ENCODE results near the gene ANO1. TPM values are rescaled to one million over a fixed set of nuclear protein-coding genes. Genes with fewer than 3 reads are reported as not detected.

Gene ANO1
- total RNA-seq, 1 donor from 2014 or later = 75.5 TPM

GRCh38 chr11:70138403-70138802 is 60.3 kb downstream of the ANO1 start:
- no peak for DNase-seq (ENCODE audit: low spot score)

DNA sequence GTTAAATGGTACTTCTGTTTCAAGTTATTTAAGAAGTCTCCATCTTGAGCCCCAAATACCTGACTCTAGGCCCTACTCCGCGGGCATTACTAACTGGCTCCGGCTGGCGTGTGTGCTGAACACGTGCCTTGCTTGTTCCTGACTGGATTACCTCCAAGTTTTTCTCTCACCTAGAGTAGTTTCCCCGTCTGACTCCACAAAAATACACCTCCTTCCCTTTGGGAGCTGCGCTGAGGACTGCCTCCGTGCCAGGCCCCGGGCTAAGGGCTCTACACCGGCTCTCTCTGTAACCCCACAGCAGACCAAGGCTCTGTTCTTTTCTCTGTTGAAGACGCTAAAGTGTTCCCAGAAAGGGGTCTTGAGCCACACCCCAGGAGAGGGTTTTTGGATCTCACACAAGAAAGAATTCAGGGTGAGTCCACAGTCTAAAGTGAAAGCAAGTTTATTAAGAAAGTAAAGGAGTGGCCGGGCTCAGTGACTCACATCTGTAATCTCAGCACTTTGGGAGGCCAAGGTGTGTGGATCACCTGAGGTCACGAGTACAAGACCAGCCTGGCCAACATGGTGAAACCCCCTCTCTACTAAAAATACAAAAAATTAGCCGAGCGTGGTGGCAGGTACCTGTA is 61.8 kb downstream of the ANO1 start:
- no peak for DNase-seq (ENCODE audit: low spot score)

DNA sequence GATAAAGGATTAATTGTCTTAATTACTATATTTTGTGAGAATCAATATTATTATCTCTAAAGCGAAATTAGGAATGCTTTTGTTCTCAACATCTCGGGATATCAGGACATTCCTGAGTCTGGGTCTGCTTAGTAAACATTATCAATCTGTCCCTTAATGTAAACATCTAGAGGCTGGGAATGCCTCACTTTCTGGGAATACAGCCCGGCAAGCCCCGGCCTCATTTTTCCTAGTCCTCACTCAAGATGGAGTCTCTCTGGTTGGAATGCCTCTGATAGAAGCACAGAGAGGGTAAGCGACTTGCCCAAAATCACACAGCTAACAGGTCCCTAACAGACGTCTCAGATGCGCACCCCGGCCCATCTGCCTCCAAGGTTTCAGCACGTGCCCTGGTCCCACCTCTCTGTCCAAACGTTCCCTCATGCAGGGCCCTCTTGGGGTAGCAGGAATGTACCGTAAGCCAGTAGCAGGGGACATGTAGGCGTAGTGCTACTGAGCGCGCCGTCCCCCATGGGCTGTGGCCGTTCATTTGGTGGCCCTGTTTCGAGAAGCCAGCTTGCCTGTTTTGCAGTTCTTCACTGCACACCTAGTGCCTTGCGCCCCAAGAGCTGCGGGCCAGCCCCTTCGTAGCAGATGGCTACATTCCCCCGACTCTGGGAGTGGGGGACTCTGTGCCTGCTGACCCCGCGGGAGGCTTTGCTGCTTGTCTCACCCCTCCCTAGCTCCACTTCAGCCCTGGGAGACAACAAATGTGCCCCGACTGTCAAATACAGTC is 62.8 kb downstream of the ANO1 start:
- DNase-seq (ENCODE audit: low spot score) = no peak

DNA sequence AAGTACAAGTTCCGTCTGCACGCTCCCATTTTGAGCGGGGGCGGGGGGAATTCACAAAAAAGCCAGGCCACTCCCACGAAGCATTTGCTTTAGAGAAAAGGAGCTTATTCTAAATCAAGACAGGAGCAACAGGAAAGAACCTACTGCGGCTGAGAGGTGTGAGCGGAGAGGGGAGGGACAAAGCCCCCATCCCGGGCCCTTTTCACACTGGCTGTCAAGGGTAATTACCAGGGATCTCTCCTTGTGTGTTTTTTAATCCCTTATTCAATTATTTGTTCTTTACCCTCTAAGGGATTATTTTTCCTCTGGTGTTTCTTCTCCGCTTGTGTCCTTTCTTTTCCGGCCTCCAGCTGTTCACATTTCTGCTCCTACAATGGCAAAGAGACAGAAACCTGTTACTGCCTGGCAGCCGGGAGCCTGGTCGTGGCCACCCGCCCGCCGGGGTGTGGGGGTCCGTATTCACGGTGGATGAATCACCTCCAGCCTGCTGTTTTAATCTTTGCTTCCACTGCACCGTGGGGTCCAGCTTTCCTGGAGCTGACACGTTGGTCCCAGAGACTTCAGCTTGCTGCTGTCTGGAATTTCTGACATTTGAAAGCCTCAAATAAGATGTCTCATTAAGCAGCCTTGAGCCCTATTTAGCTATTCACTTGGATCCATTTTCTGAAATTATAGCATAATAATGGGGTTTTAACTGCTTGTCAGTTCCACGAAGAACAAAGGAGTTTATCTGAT is 63.5 kb downstream of the ANO1 start:
- no peak for DNase-seq (ENCODE audit: low spot score)

GRCh38 chr11:70142221-70142875 is 64.2 kb downstream of the ANO1 start:
- no peak for DNase-seq (ENCODE audit: low spot score)

- DNase-seq (ENCODE audit: low spot score) = no peak
Observed at GRCh38 chr11:70144262-70144661, 66.1 kb downstream of the ANO1 start.

DNA sequence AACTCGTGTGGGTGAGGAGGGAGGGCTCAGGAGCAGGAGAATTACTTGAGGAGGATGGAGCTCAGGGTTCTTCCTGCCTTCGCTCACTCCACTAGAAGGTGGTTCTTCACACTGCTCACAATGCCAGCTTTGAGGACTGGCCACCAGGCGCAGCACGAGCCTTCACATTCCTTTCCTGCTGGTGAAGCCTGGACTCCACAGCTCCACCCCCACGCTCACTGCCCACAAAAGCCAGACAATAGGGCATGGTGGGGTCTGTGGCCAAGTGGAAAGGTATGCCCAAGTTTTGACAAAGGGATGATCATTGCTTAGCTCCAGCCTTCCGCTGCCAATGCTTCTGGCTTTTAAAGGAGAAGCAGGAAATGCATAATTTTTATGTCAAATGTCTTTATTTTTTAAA is 67.0 kb downstream of the ANO1 start:
- DNase-seq (ENCODE audit: low spot score) = no peak

GRCh38 chr11:70145841-70146240 is 67.7 kb downstream of the ANO1 start:
- no peak for DNase-seq (ENCODE audit: low spot score)

DNA sequence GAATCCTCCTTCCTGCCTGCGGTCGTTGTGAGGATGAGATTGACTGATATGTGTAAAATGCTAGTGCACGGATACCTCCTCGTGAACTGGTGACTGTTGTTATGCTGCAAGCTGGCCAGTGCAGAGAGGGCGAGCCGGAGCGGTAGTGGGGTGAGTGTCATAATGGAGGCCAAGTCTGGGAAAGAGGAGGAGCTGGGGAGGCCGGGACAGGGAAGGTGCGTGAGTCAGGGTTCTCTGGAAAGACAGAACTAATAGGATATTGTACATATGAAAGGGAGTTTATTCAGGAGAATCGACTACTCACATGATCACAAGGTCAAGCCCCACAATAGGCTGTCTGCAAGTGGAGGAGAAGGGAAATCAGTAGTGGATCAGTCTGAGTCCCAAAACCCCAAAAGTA is 68.2 kb downstream of the ANO1 start:
- DNase-seq (ENCODE audit: low spot score) = no peak

DNA sequence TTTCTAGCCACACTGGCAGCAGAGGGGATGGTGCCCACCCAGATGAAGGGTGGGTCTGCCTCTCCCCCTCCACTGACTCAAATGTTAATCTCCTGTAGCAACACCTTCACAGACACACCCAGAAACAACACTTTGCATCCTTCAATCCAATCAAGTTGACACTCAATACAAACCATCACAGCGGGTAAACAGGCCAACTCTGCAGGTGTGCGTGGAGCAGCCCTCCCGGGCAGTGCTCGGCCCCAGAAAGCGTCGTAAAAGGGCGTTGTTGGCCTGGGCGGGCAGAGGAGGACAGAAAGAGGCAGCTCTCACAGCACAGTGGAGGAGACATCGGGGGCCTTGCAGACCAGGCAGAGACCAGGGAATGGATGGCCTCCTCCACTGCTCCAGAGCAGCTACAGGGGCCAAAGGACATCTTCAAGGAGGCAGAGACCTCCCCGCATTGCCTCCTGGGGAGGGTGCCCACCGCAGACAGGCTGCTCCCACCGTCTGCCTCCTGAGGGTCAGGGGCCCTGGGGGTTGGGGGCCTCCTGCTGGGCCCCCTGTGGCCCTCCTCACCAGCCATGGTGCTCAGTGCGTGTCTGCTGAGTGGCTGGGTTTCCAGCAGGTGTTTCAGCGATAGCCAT is 68.9 kb downstream of the ANO1 start:
- no peak for DNase-seq (ENCODE audit: low spot score)

GRCh38 chr11:70147668-70148067 is 69.6 kb downstream of the ANO1 start:
- no peak for DNase-seq (ENCODE audit: low spot score)

- DNase-seq (ENCODE audit: low spot score) = no peak
Observed at GRCh38 chr11:70151671-70152070, 73.6 kb downstream of the ANO1 start.

GRCh38 chr11:70153133-70153727 is 75.1 kb downstream of the ANO1 start:
- no peak for DNase-seq (ENCODE audit: low spot score)

DNA sequence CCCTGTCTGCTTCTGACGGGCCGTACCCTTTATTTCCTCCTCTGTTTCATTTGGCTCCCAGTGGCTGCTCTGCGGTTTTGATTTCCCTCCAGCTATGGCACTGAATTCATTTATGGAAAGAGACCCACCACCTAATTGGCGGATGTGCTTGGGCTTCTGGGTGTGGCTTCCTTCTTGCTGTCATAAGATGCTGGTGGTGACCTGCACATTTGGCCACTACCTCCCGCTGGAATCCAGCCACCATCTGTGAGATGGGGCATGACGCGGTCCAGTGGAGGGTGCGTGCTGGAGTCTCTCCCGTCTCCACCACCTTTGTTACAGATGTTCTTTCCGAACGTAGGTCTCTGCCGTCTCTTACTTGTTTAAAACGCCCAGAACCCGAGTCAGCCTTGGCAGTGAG is 77.3 kb downstream of the ANO1 start:
- no peak for DNase-seq (ENCODE audit: low spot score)

- no peak for DNase-seq (ENCODE audit: low spot score)
Observed at GRCh38 chr11:70156291-70157037, 78.3 kb downstream of the ANO1 start.

- DNase-seq (ENCODE audit: low spot score) = no peak
Observed at GRCh38 chr11:70158201-70158600, 80.1 kb downstream of the ANO1 start.

- no peak for DNase-seq (ENCODE audit: low spot score)
Observed at GRCh38 chr11:70158757-70159389, 80.8 kb downstream of the ANO1 start.

DNA sequence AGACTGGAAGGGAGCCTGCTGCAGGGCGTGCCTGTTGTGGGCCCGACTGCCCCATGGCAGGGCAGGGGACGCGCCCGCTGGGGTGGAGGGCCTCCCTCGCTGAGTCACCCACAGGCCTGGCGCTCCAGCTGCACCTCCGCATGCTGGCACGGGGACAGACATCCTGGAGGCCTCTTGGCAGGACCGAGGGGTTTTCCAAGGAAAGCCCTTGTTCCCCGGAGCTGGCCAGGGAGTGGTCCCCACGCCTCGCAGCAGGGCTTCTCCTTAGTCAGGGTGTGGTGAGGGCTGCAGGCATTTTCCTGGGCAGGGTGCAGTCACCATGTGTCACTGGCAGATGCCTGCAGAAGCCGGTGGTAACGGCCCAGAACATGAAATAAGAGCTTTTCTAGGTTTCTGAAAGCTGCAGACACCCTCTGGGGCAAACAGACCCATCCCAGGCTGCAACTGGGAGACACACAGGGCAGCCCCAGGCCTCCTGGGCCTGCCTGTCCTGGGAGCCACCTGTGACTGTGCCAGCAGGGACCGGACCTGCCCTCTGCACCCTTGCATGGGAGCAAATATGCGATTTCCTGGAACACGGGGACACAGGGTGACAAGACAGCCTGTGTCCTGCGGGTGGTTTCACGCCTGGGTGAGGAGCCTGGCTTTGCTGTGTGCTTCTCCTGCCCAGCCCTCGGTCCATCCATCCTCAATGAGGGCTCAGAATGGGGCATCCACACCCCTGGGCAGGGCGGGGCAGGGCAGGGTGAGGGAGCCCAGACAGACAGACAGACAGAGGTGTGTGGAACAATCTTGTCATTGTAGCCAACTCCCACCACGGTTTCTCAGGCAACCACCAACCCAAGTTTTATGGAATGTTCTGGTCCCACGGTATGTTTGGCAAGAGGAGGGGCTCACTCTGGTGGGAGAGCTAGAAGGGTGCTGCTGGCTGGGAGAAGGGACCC is 81.8 kb downstream of the ANO1 start:
- DNase-seq (ENCODE audit: low spot score) = peak; percentile 64

DNA sequence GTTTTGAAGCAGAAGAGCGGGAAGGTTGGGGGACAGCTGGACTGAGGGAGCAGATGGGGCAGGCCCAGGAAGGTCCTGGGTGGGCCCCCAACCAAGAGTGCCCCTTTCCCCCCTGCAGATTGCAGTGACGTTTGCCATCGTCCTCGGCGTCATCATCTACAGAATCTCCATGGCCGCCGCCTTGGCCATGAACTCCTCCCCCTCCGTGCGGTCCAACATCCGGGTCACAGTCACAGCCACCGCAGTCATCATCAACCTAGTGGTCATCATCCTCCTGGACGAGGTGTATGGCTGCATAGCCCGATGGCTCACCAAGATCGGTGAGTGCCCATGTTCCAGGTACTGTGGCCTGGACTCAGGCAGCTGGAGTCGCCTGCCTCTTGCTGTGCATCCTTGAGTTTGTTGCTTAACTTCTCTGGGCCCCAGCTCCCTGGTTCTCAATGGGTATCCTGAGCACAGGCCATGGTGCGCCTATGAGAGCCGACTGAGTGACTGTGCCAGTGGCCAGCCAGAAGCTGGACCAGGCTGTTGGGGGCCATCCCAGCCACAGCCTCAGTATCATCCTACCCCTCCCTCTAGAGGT is 83.0 kb downstream of the ANO1 start:
- no peak for DNase-seq (ENCODE audit: low spot score)
